ENCODE data around the gene DEFB126.
"Not testable (repeated sequence)": the region's sequence is repeated elsewhere in the genome, so short reads cannot be mapped to it uniquely, and the experiment has no call there.

The DEFB126 gene

DNA sequence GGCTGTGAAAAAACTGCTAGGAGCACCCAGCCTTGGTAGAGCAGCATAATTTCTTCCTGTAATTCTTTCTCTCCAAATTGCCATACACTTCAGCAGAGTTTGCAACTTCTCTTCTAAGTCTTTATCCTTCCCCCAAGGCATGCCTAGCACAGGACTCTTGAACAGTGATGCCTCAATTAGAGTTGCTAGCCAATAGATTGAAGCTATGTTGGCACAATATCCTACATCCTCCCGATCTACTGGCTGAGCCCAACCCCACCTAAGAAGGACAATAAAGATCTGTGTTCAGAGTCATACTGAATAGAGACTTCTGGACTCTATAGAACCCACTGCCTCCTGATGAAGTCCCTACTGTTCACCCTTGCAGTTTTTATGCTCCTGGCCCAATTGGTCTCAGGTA, at the start of gene DEFB126:
Gene DEFB126 (plus strand): TSS at position 301 of the 400 bp plus-strand sequence. CDS start 39 bp downstream, at position 340.
- DNase-seq (ENCODE audit: low read depth in 2 of 2), result no peak

- no peak for DNase-seq (ENCODE audit: low read depth in 2 of 2)
These were observed 48.7 kb upstream of the DEFB126 start for GRCh38 chr20:93641-94040.

DNA sequence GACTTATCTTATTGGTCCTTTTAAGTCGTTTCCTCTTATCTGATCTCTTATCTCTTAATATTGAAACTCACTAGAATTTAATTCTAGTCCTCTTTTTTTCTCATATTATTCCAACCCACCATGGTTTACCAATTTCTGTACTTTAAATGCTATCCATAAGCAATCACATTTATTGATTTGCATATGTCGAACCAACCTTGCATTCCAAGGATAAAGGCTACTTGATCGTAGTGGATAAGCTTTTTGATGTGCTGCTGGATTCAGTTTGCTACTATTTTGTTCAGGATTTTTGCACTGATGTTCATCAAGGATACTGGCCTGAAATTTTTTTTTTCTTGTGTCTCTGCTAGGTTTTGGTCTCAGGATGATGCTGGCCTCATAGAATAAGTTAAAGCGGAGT, 47.2 kb upstream of the DEFB126 start:
- DNase-seq (ENCODE audit: low read depth in 2 of 2), result no peak

- not testable (repeated sequence) for DNase-seq (ENCODE audit: low read depth in 2 of 2)
These were observed 44.7 kb upstream of the DEFB126 start for GRCh38 chr20:97691-98090.

DNA sequence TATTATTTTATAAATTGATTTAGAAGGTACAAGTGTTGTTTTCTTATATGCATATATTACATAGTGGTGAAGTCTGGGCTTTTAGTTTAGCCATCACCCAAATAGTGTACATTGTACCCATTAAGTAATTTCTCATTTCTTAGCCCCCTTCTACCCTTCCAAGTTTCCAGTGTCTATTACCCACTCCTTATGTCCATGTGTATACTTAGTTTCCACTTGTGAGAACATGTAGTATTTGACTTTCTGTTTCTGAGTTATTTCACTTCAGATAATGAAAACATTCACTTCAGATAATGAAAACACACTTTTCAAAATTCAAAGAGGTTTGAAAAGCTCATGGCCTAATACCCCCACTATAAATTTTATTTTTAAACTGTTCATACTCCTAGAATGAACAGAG, 40.4 kb upstream of the DEFB126 start:
- no peak for DNase-seq (ENCODE audit: low read depth in 2 of 2)

DNA sequence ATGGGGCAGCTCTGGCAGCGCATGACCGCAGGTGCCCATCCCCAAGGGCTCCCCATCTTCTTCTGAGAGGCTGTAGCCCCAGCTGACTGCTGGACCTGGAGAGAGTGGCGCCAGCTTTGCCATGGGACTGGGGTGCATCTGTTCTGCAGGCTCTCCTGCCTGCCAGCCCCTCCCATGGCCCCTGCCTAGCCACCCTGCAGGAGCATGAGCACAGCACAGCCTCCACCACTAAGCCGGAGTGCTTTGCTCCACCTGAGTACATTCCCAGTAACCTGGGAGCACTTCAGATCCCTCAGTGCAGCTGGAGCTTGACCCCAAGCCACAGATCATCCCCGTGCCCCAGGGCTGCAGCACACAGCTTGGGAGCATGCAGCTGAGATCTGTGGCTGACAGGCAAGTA, 38.9 kb upstream of the DEFB126 start:
- no peak for DNase-seq (ENCODE audit: low read depth in 2 of 2)

DNA sequence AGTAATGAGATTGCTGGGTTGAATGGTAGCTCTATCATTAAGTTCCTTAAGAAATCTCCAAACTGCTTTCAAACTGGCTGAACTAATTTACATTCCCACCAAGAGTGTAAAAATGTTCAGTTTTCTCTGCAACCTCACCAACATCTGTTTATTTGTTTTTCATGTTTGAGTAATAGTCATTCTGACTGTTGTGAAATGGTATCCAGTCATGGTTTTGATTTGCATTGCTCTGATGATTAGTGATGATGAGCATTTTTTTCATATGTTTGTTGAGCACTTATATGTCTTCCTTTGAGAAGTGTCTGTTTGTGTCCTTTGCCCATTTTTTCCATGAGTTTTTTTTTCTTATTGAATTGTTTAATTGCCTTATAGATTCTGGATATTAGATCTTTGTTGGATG, 30.0 kb upstream of the DEFB126 start:
- no peak for DNase-seq (ENCODE audit: low read depth in 2 of 2)

DNA sequence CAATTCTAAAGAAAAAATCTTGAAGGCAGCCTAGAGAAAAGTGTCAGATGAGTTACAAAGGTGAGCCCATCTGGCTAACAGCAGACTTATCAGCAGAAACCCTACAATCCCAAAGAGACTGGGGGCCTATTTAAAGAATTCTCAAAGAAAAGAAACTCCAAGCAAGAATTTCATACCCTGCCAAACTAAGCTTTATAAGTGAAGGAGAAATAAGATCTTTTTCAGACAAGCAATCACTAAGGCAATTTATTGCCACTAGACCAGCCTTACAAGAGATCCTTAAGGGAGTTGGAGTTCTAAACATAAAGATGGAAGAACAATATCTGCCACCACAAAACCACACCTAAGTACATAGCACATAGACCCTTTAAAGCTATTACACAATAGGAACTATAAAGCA, 24.9 kb upstream of the DEFB126 start:
- DNase-seq (ENCODE audit: low read depth in 2 of 2), result no peak

DNA sequence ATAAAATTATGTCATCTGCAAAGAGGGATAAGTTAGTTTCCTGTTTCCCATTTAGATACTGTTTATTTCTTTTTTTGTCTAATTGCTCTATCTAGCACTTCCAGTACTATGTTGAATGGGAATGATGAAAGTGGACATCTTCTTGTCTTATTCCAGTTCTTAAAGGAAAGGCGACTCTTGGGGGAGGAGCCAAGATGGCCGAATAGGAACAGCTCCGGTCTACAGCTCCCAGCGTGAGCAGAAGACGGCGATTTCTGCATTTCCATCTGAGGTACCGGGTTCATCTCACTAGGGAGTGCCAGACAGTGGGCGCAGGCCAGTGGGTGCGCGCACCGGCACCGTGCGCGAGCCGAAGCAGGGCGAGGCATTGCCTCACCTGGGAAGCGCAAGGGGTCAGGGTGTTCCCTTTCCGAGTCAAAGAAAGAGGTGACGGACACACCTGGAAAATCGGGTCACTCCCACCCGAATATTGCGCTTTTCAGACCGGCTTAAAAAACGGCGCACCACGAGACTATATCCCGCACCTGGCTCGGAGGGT, 12.5 kb upstream of the DEFB126 start:
- not testable (repeated sequence) for DNase-seq (ENCODE audit: low read depth in 2 of 2)

- peak in 1 of 2 donors; percentile 1 for DNase-seq (ENCODE audit: low read depth in 2 of 2)
These were observed 4.5 kb upstream of the DEFB126 start for GRCh38 chr20:137668-138490.

GRCh38 chr20:145877-146276, 3.5 kb downstream of the DEFB126 start:
- DNase-seq (ENCODE audit: low read depth in 2 of 2), result no peak

DNA sequence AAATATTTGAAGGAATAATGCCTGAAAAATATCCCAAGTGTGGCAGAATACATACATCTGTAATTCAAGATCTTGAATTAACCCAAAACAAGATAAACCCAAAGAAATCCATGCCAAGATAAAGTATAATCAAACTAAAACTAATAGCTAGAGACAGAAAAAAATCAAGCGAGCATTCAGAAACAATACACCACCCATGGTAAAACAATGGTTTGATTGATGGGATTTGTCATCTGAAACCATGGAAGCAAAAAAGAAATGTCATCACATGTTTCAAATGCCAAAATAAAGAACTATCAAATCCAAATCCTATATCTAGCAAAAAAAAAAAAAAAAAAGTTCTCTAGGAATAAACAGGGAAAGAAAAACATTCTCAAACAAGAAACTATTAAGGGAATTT, 9.7 kb downstream of the DEFB126 start:
- DNase-seq (ENCODE audit: low read depth in 2 of 2), result no peak

DNA sequence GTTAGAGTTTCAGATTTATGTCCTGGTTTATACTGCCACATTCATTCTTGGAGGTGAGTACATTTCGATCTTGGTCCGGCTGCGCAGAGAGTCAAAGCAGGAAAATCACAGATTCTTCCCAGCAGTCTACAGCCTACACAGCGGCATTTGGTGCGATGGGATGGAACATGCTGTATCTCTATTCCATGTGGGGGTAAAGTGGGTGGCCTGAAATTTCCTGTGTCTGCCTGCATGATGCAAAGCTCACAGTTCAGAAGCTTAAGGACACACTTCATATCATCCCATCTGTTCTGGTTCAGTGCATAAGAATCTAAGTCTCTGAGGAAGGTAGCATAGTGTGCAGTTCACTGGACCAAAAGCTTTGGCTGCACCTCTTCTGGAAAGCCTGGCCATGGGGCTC, 14.8 kb downstream of the DEFB126 start, which contains the start of gene DEFB127:
Gene DEFB127 (plus strand): TSS at position 301 of the 400 bp plus-strand sequence. CDS start 91 bp downstream, at position 392.
- DNase-seq (ENCODE audit: low read depth in 2 of 2), result no peak

- DNase-seq (ENCODE audit: low read depth in 2 of 2), result no peak
These were observed 22.2 kb downstream of the DEFB126 start for GRCh38 chr20:164618-165017.

- DNase-seq (ENCODE audit: low read depth in 2 of 2), result no peak
These were observed 26.5 kb downstream of the DEFB126 start for GRCh38 chr20:168876-169275.

DNA sequence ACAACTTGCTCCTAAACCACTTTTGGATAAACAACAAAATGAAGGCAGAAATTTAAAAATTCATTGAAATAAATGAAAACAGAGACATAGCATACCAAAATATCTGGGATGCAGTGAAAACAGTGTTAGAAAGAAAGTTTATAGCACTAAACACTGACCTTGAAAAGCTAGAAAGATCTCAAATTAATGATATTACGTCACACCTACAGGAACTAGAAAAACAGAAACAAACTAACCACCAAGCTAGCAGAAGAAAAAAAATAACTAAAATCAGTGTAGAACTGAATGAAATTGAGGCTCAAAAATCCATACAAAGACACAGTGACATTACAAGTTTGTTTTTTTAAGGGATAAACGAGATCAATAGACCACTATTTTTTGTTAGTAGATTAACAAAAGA, 41.9 kb downstream of the DEFB126 start:
- no peak for DNase-seq (ENCODE audit: low read depth in 2 of 2)

DNA sequence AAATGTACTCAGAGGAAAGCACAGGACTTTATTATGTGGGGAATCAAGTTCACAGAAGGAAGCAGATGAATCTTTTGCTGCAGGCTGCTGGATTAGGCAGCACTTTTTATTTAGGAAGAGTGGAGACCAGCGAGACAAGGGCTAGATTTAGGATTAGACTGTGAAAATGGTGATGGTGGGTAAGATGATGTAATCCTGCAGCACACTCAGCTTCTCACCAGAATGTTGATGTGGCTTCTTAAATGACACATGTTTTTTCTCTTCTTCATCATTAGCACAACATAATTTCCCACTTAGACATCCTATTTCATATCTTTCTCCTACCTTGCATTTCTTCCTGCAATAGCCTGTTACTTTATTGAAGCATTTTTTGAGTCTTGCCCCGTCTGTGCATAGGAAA, 45.3 kb downstream of the DEFB126 start:
- no peak for DNase-seq (ENCODE audit: low read depth in 2 of 2)

DNA sequence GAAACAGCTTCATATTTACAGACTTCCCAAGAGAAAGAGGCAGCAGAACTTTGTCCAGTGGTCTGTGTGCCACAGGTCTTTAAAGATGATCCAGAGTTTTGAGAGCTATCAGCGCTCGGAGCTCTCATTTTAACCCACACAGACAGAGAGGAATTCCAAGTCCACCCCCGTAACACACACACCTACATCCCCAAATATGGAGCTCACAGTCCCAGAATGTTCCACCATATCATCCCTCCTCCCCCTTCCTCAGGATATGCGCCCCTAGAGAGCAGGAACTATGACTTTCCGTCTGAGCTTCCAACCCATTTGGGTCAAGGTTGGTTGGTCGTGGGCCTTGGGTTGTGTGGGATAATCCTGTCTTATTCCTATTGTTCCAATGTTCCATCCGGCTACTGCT, 47.2 kb downstream of the DEFB126 start, which contains the start of gene DEFB128:
Gene DEFB128 (minus strand): TSS at position 101 of the 400 bp plus-strand sequence. CDS start 88 bp downstream, at position 13.
- no peak for DNase-seq (ENCODE audit: low read depth in 2 of 2)
